K562 (cell line): Measurements from ENCODE around the gene C1R. TPM values are rescaled to one million over a fixed set of nuclear protein-coding genes. Genes with fewer than 3 reads are reported as not detected.
A peak's percentile ranks its signal among the peaks of the same experiment; 100 is the strongest.

ENCODE experiments used
- ATAC-seq: fragments of 200-7000 bp; cut with Tn5 transposase; 3 replicates; pipeline ENCODE4 v1.9.1; 2020; ENCODE audit warnings: moderate library complexity
- BruUV-seq: library from RNA; stranded (reverse); fragments of 400-500 nt; replicated peaks from 2 replicates; lab custom pipeline; 2021; lab: Mats Ljungman, UMichigan
- CTCF ChIA-PET: fragments of 300-600 bp; formaldehyde crosslinking; extraction: SDS; loops from one replicate; lab custom pipeline; 2021; ENCODE audit warnings: low intra/inter-chr PET ratio; lab: Yijun Ruan, JAX
- POLR2A ChIA-PET: fragments of 300-600, 350-650 bp; sonication (Branson Sonifier 250); formaldehyde crosslinking; extraction: SDS; loops from one replicate; lab custom pipeline; 2021; ENCODE audit warnings: antibody characterized with exemption, inconsistent platforms; lab: Yijun Ruan, JAX
- DNase-seq, 4 experiments: peaks; one replicate each; pipeline versions ENCODE4 v3.0.0 to v3.0.0-alpha.2; 2011 to 2018; ENCODE audit warnings: low spot score in 3 of 4, mixed read lengths in 3 of 4; ENCODE audit errors: extremely low read depth in 1 of 4
- FAIRE-seq: peaks from 2 replicates; lab custom pipeline; 2011; peaks lifted over from hg19 to GRCh38; lab: Jason Lieb, UNC
- H2AFZ ChIP-seq: 2 replicates; pipeline ENCODE4 v1.6.0; 2011; ENCODE audit warnings: low read depth, low read length, control low read depth, inconsistent platforms
- H3K27ac ChIP-seq: fragments of 200-600 bp; 3 replicates; pipeline ENCODE4 v1.8.0; 2011; ENCODE audit warnings: low read depth, mild to moderate bottlenecking, control low read depth, inconsistent platforms, low read length, moderate library complexity, mixed read lengths; ENCODE audit errors: extremely low read depth
- H3K27me3 ChIP-seq, 2 experiments: fragments of 300-600 bp in 1 of 2; 2 replicates in 1 of 2; 3 replicates in 1 of 2; pipeline versions ENCODE4 v1.6.0 to v1.8.0; 2011; ENCODE audit warnings: inconsistent platforms in 2 of 2, low read length in 2 of 2, mild to moderate bottlenecking in 1 of 2, mixed read lengths in 1 of 2, moderate library complexity in 1 of 2; ENCODE audit not compliant: control insufficient read depth in 2 of 2, insufficient read depth in 2 of 2
- H3K36me3 ChIP-seq: fragments of 300-600 bp; 3 replicates; pipeline ENCODE4 v1.8.0; 2011; ENCODE audit warnings: mild to moderate bottlenecking, low read length, inconsistent platforms; ENCODE audit not compliant: control insufficient read depth, insufficient read depth
- H3K4me1 ChIP-seq, 2 experiments: fragments of 200-600 bp in 1 of 2; replicated peaks in 1 of 2; 2 replicates in 1 of 2; 3 replicates in 1 of 2; pipeline versions ENCODE4 v1.5.1 to v1.8.0; 2011; ENCODE audit warnings: inconsistent platforms in 2 of 2, low read length in 2 of 2, mild to moderate bottlenecking in 1 of 2, mixed read lengths in 1 of 2, moderate library complexity in 1 of 2; ENCODE audit not compliant: control insufficient read depth in 2 of 2, insufficient read depth in 2 of 2
- H3K4me2 ChIP-seq: 2 replicates; pipeline ENCODE4 v1.6.1; 2011; ENCODE audit warnings: low read length, control low read depth, inconsistent platforms, mixed read lengths; ENCODE audit not compliant: insufficient read depth
- H3K4me3 ChIP-seq: fragments of 200-600 bp; sonication (generic), shearing (Covaris generic); 2 replicates; pipeline ENCODE4 v1.5.1; 2016; ENCODE audit warnings: control low read depth, inconsistent platforms
- H3K79me2 ChIP-seq: fragments of 200-600 bp; 3 replicates; pipeline ENCODE4 v1.8.0; 2011; ENCODE audit warnings: low read length, inconsistent platforms; ENCODE audit not compliant: control insufficient read depth, insufficient read depth
- H3K9ac ChIP-seq, 2 experiments: 2 replicates each; pipeline versions ENCODE4 v1.6.0 to v1.6.1; 2011; ENCODE audit warnings: low read depth in 2 of 2, low read length in 2 of 2, control low read depth in 1 of 2, inconsistent platforms in 1 of 2, mild to moderate bottlenecking in 1 of 2, mixed read lengths in 1 of 2; ENCODE audit not compliant: insufficient read depth in 1 of 2
- H3K9me1 ChIP-seq: one replicate; pipeline ENCODE4 v1.6.0; 2011; ENCODE audit warnings: inconsistent platforms, mild to moderate bottlenecking, low read length, moderate library complexity; ENCODE audit not compliant: control insufficient read depth, insufficient read depth
- H3K9me3 ChIP-seq: replicated peaks from 2 replicates; pipeline ENCODE4 v1.5.1; 2011; ENCODE audit warnings: low read depth, low read length, inconsistent platforms; ENCODE audit not compliant: control insufficient read depth, insufficient read depth
- H4K20me1 ChIP-seq: replicated peaks from 2 replicates; pipeline ENCODE4 v1.6.1; 2011; ENCODE audit warnings: low read length, inconsistent platforms, mixed read lengths; ENCODE audit not compliant: control insufficient read depth, insufficient read depth
- BCOR ChIP-seq: fragments of 450-650 bp; IDR thresholded peaks from 2 replicates; pipeline ENCODE4 v1.6.1; 2016
- ZNF586 ChIP-seq: fragments of 450-650 bp; formaldehyde crosslinking; conservative IDR thresholded peaks from 2 replicates; pipeline ENCODE4 v1.4.0; 2020; ENCODE audit warnings: mild to moderate bottlenecking, moderate library complexity
- WGBS: fragments of 100-300 bp; shearing (Covaris generic); methylation state at CpG from one replicate; pipeline ENCODE4 v1.1.6; 2016; ENCODE audit warnings: low coverage, mixed read lengths; ENCODE audit not compliant: insufficient coverage; ENCODE audit errors: missing lambda C conversion rate; 5-methylcytosine and 5-hydroxymethylcytosine counted together
- in situ Hi-C: fragments of 300-500 bp; cut with MboI; formaldehyde crosslinking; loops from 4 replicates; pipeline ENCODE4 v1.15.0; 2018; ENCODE audit warnings: inconsistent platforms, mixed read lengths
- intact Hi-C: fragments of 100-400 bp; cut with micrococcal nuclease; formaldehyde crosslinking; loops from 2 replicates; pipeline ENCODE4 v1.14.2; 2022
- polyA plus RNA-seq, 8 experiments: library from polyadenylated mRNA; depleted of rRNA in 4 of 8; stranded (reverse) in 5 of 8; unstranded in 3 of 8; fragments of >200 nt; fragmentation: Nextera tagmentation in 2 of 8; fragmentation: Illumina TruSeq in 1 of 8; extraction: Ambion mirVana in 2 of 8; extraction: Trizol in 1 of 8; gene quantifications; 2 replicates each; pipeline versions ENCODE4 v1.2.1 to v1.2.3, GENCODE V29; 2011 to 2014; ENCODE audit warnings: inconsistent platforms in 1 of 8, missing spikeins in 1 of 8
- total RNA-seq, 7 experiments: library from RNA; depleted of rRNA in 6 of 7; stranded (reverse); fragments of >200 nt in 6 of 7; fragmentation: Illumina TruSeq in 2 of 7; extraction: Trizol in 2 of 7; gene quantifications; 2 replicates each; pipeline versions ENCODE4 v1.2.1 to v1.2.3, GENCODE V29; 2011 to 2021; ENCODE audit warnings: low replicate concordance in 1 of 7
- TF ChIP-seq, protein P1 (sequence below): fragments of 250-450 bp; sonication (Bioruptor Pico); IDR thresholded peaks from 2 replicates; pipeline ENCODE4 v1.5.0; 2020; ENCODE audit warnings: mild to moderate bottlenecking, borderline replicate concordance
- TF ChIP-seq, protein P2 (sequence below), 3 experiments: IDR thresholded peaks in 2 of 3; conservative IDR thresholded peaks in 1 of 3; 2 replicates each; pipeline ENCODE4 v1.5.1; 2011 to 2012; ENCODE audit warnings: low read length in 3 of 3, mild to moderate bottlenecking in 3 of 3, control low read depth in 2 of 3, improper control_type of control experiment in 1 of 3, inconsistent platforms in 1 of 3, low read depth in 1 of 3, mixed read lengths in 1 of 3, moderate library complexity in 1 of 3; ENCODE audit not compliant: insufficient read depth in 2 of 3

C1R gene
- total and polyA plus RNA-seq, 9 of the 15 experiments (the other 6 are each of a cell fraction or from before 2014, with no cell fraction given): 0.07 to 1.0 (median 0.33) TPM; not detected in 1

GRCh38 chr12:7078163-7078562 lies 14.1 kb downstream of the C1R start:
- 17% methylated on average over 4 of the region's 4 CpGs for WGBS
- no peak overlapping the region for H2AFZ ChIP-seq
- DNase-seq (no peak), FAIRE-seq (no peak), ATAC-seq (no peak)
- no peaks in the 10 kb centered on the region; the same call in 1 of the 2 replicates for H3K9me3 ChIP-seq
- in situ Hi-C loops: no loop called here
- POLR2A ChIA-PET: interaction anchor here (1.0 kb wide), 1 partner anchor 10 kb away, joined by 3 read pairs; no protein-coding TSS in a partner anchor
- H3K4me3 ChIP-seq: no peak overlapping the region
- no peaks in the 10 kb centered on the region for H4K20me1 ChIP-seq
- H3K79me2 ChIP-seq: no peaks in the 10 kb centered on the region
- no TSS peak for BruUV-seq
- no peak overlapping the region for H3K9ac ChIP-seq
- CTCF ChIA-PET: interaction anchor here (0.6 kb wide), 1 partner anchor 59 kb away, joined by 8 read pairs; no protein-coding TSS in a partner anchor
- peaks cover 0 to 3% of the 10 kb centered on the region in 2 experiments; a peak in 1 of 5 replicates for H3K4me1 ChIP-seq
- H3K27me3 ChIP-seq: peaks cover 0 to 3% of the 10 kb centered on the region in 2 experiments; a peak in 1 of 5 replicates
- H3K4me2 ChIP-seq: no peak overlapping the region
- intact Hi-C loops: no loop called here
- no peaks in the 10 kb centered on the region for H3K36me3 ChIP-seq
- no peaks in the 10 kb centered on the region for H3K9me1 ChIP-seq
- H3K27ac ChIP-seq: no peak overlapping the region
- TF ChIP-seq, protein P1, sequence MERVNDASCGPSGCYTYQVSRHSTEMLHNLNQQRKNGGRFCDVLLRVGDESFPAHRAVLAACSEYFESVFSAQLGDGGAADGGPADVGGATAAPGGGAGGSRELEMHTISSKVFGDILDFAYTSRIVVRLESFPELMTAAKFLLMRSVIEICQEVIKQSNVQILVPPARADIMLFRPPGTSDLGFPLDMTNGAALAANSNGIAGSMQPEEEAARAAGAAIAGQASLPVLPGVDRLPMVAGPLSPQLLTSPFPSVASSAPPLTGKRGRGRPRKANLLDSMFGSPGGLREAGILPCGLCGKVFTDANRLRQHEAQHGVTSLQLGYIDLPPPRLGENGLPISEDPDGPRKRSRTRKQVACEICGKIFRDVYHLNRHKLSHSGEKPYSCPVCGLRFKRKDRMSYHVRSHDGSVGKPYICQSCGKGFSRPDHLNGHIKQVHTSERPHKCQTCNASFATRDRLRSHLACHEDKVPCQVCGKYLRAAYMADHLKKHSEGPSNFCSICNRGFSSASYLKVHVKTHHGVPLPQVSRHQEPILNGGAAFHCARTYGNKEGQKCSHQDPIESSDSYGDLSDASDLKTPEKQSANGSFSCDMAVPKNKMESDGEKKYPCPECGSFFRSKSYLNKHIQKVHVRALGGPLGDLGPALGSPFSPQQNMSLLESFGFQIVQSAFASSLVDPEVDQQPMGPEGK (CRISPR knock-in tag): no peak
- TF ChIP-seq BCOR: no peak
- TF ChIP-seq ZNF586 (CRISPR knock-in tag): no peak
- TF ChIP-seq, protein P2, sequence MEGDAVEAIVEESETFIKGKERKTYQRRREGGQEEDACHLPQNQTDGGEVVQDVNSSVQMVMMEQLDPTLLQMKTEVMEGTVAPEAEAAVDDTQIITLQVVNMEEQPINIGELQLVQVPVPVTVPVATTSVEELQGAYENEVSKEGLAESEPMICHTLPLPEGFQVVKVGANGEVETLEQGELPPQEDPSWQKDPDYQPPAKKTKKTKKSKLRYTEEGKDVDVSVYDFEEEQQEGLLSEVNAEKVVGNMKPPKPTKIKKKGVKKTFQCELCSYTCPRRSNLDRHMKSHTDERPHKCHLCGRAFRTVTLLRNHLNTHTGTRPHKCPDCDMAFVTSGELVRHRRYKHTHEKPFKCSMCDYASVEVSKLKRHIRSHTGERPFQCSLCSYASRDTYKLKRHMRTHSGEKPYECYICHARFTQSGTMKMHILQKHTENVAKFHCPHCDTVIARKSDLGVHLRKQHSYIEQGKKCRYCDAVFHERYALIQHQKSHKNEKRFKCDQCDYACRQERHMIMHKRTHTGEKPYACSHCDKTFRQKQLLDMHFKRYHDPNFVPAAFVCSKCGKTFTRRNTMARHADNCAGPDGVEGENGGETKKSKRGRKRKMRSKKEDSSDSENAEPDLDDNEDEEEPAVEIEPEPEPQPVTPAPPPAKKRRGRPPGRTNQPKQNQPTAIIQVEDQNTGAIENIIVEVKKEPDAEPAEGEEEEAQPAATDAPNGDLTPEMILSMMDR (IDR thresholded peaks at IDR 0.05 in 2 of 3, conservative IDR thresholded peaks at IDR 0.05 in 1 of 3; ENCODE audit: insufficient read depth in 2 of 3, low read depth in 1 of 3, low read length in 3 of 3): 0 out of 6 replicates have a peak, but pooled peaks of 1 of the 3 experiments have one; percentile 3
